ENCODE data around the gene GPR78.
"Not testable (repeated sequence)": the region's sequence is repeated elsewhere in the genome, so short reads cannot be mapped to it uniquely, and the experiment has no call there.

Gene GPR78

DNA sequence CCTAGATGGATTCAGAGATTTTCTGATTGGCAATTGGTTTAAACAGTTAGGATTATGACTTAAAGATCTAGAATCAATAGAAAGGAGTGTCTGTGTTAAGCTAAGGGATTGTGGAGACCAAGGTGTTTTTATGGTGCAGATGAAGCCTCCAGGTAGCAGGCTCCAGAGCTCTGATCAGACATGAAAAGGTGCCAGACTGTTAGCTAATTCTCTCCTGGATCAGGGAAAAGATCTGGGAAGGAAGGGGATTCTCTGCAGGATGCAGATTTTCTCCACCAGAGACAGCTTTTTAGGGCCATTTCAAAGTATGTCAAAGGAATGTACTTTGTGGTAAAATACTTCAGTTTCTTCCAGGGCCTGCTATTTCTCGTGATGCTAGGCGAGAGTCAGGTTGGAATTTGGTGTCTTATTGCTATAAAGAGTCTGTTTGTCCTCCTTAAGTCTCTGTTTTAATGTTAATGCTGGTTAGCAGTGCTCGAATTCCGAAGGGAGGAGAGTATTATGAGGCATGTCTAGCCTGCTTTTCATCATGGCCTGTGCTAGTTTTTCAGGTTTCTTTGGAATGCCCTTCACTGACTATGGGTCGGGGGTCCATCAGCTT lies 12.0 kb upstream of the GPR78 start:
- DNase-seq, result no peak

GRCh38 chr4:8570201-8570600 lies 10.0 kb upstream of the GPR78 start:
- DNase-seq, result no peak

- no peak for DNase-seq
Measured at GRCh38 chr4:8571702-8572685, 8.2 kb upstream of the GPR78 start.

DNA sequence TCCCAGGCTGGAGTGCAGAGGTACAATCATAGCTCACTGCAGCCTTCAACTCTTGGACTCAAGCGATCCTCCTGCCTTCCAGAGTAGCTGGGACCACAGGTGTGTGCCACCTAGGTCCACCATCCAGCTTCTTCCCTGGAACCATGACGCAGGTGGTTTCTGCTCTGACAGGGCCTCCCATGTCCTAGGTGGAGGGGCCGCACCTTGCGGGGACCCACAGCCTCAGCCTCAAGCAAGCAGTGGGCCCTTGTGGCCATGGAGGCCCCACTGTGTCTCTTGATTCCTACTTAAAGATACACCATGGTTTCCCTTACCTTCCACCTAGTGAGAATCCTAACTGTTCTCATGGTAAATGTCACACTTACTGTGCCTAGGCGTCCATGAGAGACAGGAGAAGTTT lies 6.9 kb upstream of the GPR78 start:
- no peak for DNase-seq

GRCh38 chr4:8574796-8575370 lies 5.3 kb upstream of the GPR78 start:
- DNase-seq, result no peak

DNA sequence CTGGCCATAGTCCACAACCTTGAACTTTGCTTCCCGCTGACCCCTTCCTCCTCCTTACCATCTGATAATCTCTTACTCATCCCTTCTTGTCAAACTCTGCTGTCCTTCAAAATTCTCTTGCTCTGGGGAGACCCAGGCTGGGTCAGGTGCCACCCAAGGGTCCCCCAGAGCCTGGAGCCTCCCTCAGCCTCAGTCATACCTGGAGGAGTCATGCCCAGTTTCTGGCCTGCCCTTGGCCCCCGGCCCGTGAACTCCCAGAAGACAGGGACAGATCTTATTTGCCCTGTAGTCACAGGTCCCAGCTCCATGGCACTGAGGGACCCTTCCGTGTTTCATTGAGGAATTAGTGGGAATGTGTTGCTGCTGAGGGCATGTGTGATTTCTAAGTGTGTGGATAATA lies 4.7 kb upstream of the GPR78 start:
- no peak for DNase-seq

GRCh38 chr4:8576591-8576990 lies 3.6 kb upstream of the GPR78 start:
- DNase-seq, result not testable (repeated sequence)

- no peak for DNase-seq
Measured at GRCh38 chr4:8577046-8577445, 3.1 kb upstream of the GPR78 start.

DNA sequence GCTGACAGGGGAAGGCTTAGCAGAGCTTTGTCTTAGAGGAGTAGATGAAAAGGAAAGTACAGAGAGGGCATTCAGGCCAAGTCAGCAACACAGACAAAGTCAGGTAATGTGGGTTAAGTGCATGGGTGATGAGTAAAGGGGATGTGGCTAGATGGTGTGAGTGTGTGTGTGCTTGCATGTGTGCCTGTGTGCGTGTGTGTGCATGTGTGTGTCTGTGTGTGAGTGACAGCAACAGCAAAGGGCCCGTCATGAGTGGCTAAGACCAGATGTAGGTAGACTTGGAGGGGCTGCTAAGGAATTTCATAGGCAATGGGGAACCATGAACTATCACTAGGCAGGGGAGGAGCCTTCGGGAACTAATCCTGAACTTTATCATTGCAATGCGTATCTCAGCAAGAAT lies 2.2 kb upstream of the GPR78 start:
- no peak for DNase-seq

DNA sequence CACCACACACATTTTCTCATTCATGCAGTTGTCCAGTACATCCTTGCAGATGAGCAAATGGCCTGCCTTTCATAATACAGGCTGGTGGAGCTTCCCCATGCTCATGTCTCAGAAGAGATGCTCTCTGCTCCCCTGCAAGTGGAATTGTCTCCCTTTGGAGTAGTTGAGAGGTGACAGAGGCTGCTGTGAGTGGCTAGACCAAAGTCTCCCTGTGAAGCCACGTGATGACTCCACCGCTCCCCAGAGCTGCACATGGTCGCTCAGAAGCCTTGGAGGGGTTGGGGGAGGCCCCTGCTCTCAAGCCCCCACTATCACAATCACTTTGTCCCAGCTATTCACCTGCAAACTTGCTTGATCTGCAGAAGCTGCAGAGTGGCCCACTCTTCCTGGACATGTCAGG lies 1.5 kb upstream of the GPR78 start:
- no peak for DNase-seq

- DNase-seq, result no peak
Measured at GRCh38 chr4:8579526-8580320, 469 bp upstream of the GPR78 start.

GRCh38 chr4:8581094-8581861 lies 1.1 kb downstream of the GPR78 start:
- no peak for DNase-seq

DNA sequence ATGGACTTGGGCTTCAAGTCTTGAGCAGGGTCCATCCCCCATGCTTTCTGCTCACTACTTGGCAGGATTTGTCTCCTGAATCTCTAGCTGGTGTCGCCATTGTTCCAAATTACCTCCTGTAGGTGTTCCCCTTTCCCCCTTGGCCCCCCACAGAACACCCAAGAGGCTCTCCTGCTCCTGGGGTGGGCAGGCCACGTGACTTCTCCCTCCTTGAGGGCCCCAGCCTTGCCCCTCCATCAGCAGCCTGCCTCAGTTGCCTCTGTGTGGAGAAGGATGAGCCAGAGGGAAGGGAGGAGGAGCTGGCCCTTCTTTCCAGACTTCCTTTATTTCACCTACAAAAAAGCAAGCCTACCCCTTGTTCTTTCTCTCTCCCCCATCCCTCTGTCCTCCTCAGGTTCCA lies 1.8 kb downstream of the GPR78 start:
- no peak for DNase-seq

DNA sequence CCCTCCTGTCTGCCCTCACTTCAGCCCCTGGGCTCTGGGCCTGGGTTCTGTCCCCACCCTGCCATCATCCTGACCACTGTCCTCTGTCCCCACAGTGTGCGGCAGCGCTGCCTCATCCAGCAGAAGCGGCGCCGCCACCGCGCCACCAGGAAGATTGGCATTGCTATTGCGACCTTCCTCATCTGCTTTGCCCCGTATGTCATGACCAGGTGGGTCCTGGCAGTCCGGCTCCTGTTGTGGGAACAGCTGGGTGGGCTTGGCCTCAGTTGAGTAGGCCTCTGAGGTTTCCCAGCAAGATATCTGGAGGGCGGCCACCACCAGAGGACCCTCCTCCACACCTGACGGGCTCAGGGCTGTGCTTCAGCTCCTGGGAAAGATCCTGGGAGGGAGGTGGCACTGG lies 2.2 kb downstream of the GPR78 start:
- DNase-seq, result no peak

GRCh38 chr4:8582941-8583654 lies 2.9 kb downstream of the GPR78 start:
- DNase-seq, result no peak

- no peak for DNase-seq
Measured at GRCh38 chr4:8583655-8584025, 3.4 kb downstream of the GPR78 start.

DNA sequence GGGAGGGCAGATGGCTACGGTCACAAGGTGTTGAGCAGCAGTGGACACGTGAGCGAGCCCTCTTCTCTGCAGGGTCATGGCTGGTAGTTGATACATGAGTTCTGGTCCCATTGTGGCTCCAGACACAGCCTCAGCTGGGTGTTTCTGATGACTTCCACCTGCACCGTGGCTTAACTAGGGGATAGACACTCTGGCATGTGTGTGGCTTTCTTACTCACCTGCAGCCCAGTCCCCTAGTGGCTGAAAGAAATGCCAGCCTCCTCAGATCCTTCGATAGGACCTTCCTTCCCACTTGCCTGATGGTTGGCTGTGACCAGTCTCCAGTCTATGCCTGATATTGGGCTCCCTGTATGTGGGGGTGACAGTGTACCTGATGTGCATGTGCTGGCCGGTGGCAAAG lies 5.0 kb downstream of the GPR78 start:
- no peak for DNase-seq

DNA sequence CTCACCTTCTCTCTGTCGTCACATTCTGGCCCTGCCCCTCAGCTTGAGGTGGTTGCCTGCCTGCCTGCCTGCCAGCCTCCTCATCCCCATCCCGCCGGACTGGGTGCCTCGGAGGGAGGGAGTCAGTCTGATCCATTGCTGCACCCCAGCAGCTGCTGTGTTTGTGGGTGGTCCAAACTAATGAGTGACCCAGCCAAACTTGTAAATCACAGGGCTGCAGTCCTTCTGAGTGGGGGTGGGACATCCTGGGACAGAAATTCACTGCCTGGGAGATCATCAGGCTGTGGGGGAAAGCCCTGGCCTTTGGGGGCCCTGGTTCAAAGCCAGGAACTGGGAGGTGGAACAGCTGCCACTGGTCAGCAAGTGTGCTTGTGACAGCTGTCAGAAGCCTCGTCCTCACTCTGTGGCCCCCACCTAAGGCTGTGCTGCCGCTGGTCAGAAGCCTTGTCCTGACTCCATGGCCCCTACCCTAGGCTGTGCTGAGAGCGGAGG lies 5.6 kb downstream of the GPR78 start:
- DNase-seq, result no peak

DNA sequence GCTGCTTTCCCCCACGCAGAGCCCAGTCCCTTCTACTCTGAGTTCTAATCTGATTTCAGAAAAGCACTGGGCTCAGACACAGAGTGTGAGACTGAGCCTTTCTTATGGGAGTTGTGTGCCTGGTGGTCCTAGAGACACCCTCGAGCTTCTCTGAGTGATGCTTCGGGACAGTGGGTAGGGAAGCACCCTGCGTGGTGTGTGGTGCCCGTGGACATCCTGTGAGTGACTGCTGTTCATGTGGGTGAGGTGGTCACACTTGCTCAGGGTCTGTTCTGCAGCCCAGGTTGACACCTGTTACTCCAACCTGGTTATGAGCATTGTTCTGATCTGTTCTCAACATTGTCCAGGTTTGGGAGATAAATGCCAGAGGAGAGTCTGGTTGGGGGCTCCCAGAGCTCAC lies 6.1 kb downstream of the GPR78 start:
- DNase-seq, result no peak

- no peak for DNase-seq
Measured at GRCh38 chr4:8586671-8587468, 6.7 kb downstream of the GPR78 start.
